BLaER1 treated with 17β-estradiol and CSF1 and Interleukin-3, amounts not matched to agents 10 nM and 100 nM (cell line): Measurements from ENCODE around the gene SMIM33.

ENCODE experiments used
- H3K27ac ChIP-seq, 11 experiments: shearing (Covaris generic); formaldehyde crosslinking; 2 replicates each; pipeline ENCODE4 v1.8.1; 2022
- H3K27me3 ChIP-seq, 11 experiments: shearing (Covaris generic); formaldehyde crosslinking; 2 replicates each; pipeline ENCODE4 v1.8.1; 2022
- H3K36me3 ChIP-seq, 11 experiments: shearing (Covaris generic); formaldehyde crosslinking; 2 replicates each; pipeline ENCODE4 v1.8.1; 2022
- H3K4me1 ChIP-seq, 10 experiments: shearing (Covaris generic); formaldehyde crosslinking; 2 replicates each; pipeline ENCODE4 v1.8.1; 2022
- H3K4me2 ChIP-seq, 11 experiments: shearing (Covaris generic); formaldehyde crosslinking; 2 replicates each; pipeline ENCODE4 v1.8.1; 2022
- H3K4me3 ChIP-seq, 10 experiments: shearing (Covaris generic); formaldehyde crosslinking; 2 replicates each; pipeline ENCODE4 v1.8.1; 2022
- H3K9ac ChIP-seq, 11 experiments: shearing (Covaris generic); formaldehyde crosslinking; 2 replicates each; pipeline ENCODE4 v1.8.1; 2022
- H3K9me3 ChIP-seq, 11 experiments: shearing (Covaris generic); formaldehyde crosslinking; replicated peaks in 1 of 11; 2 replicates each; pipeline ENCODE4 v1.8.1; 2022
- H4K20me1 ChIP-seq, 11 experiments: shearing (Covaris generic); formaldehyde crosslinking; 2 replicates each; pipeline ENCODE4 v1.8.1; 2022
- Cebpa-rat ChIP-seq, 11 experiments: shearing (Covaris generic); IDR thresholded peaks; 2 replicates each; pipeline ENCODE4 v1.8.1; 2022

SMIM33 gene

GRCh38 chr5:139453683-139454567 is 16.9 kb upstream of the SMIM33 start:
- Histone ChIP-seq H3K4me1 (peaks cover 9 to 40% (median 29%) of the 10 kb centered on the region in 10 experiments), H3K27me3 (no peaks in the 10 kb centered on the region), H3K9ac (no peak overlapping the region), H3K4me2 (peak overlapping the region in 8 of 11 experiments; percentile 28 to 60 (median 47); a peak in 15 of 22 replicates), H3K27ac (no peak overlapping the region; a peak in 1 of 22 replicates), H3K4me3 (no peak overlapping the region), H3K36me3 (no peaks in the 10 kb centered on the region), H3K9me3 (no peaks in the 10 kb centered on the region), H4K20me1 (no peaks in the 10 kb centered on the region)
- no peak for TF ChIP-seq Cebpa-rat (IDR thresholded peaks at IDR 0.05)

- no peaks in the 10 kb centered on the region for H3K9me3 ChIP-seq
- H3K4me1 ChIP-seq: peaks cover 15 to 48% (median 37%) of the 10 kb centered on the region in 10 experiments
- no peaks in the 10 kb centered on the region for H4K20me1 ChIP-seq
- H3K4me3 ChIP-seq: no peak overlapping the region
- TF ChIP-seq Cebpa-rat (IDR thresholded peaks at IDR 0.05): no peak
- H3K27me3 ChIP-seq: no peaks in the 10 kb centered on the region
- H3K27ac ChIP-seq: no peak overlapping the region
- no peaks in the 10 kb centered on the region for H3K36me3 ChIP-seq
- H3K4me2 ChIP-seq: peak overlapping the region in 8 of 11 experiments; percentile 28 to 60 (median 47); a peak in 15 of 22 replicates
- H3K9ac ChIP-seq: no peak overlapping the region
Observed at GRCh38 chr5:139454568-139455290, 16.1 kb upstream of the SMIM33 start.

GRCh38 chr5:139456776-139457175 is 14.0 kb upstream of the SMIM33 start:
- Histone ChIP-seq H3K9ac (no peak overlapping the region; a peak in 1 of 22 replicates), H3K4me2 (0 out of 22 replicates have a peak overlapping the region, but pooled peaks of 3 of the 11 experiments have one; percentile 14 to 83 (median 72)), H4K20me1 (no peaks in the 10 kb centered on the region), H3K27me3 (no peaks in the 10 kb centered on the region), H3K27ac (peak overlapping the region in 6 of 11 experiments; percentile 26 to 76 (median 72); a peak in 9 of 22 replicates), H3K36me3 (no peaks in the 10 kb centered on the region), H3K9me3 (no peaks in the 10 kb centered on the region), H3K4me3 (no peak overlapping the region), H3K4me1 (peaks cover 20 to 66% (median 38%) of the 10 kb centered on the region in 10 experiments)
- no peak for TF ChIP-seq Cebpa-rat (IDR thresholded peaks at IDR 0.05)

- no peaks in the 10 kb centered on the region for H4K20me1 ChIP-seq
- peaks cover 25 to 70% (median 40%) of the 10 kb centered on the region in 10 experiments for H3K4me1 ChIP-seq
- no peaks in the 10 kb centered on the region for H3K36me3 ChIP-seq
- peak overlapping the region in 6 of 11 experiments; percentile 63 to 86 (median 80); a peak in 8 of 22 replicates for H3K4me2 ChIP-seq
- no peak overlapping the region for H3K4me3 ChIP-seq
- no peak for TF ChIP-seq Cebpa-rat (IDR thresholded peaks at IDR 0.05)
- H3K9ac ChIP-seq: no peak overlapping the region; a peak in 1 of 22 replicates
- peak overlapping the region in 7 of 11 experiments; percentile 25 to 76 (median 71); a peak in 12 of 22 replicates for H3K27ac ChIP-seq
- no peaks in the 10 kb centered on the region for H3K27me3 ChIP-seq
- no peaks in the 10 kb centered on the region for H3K9me3 ChIP-seq
Observed at GRCh38 chr5:139457241-139457640, 13.6 kb upstream of the SMIM33 start.

GRCh38 chr5:139457653-139458306 is 13.0 kb upstream of the SMIM33 start:
- Histone ChIP-seq H3K4me2 (peak overlapping the region in 10 of 11 experiments; percentile 21 to 86 (median 75); a peak in 16 of 22 replicates), H3K4me1 (peaks cover 28 to 76% (median 42%) of the 10 kb centered on the region in 10 experiments), H4K20me1 (no peaks in the 10 kb centered on the region), H3K36me3 (no peaks in the 10 kb centered on the region), H3K9ac (peak overlapping the region in 3 of 11 experiments; percentile 18 to 58 (median 55); a peak in 2 of 22 replicates), H3K27me3 (no peaks in the 10 kb centered on the region), H3K4me3 (no peak overlapping the region), H3K27ac (peak overlapping the region in 8 of 11 experiments; percentile 21 to 76 (median 69); a peak in 13 of 22 replicates), H3K9me3 (no peaks in the 10 kb centered on the region)
- TF ChIP-seq Cebpa-rat (IDR thresholded peaks at IDR 0.05): no peak

- TF ChIP-seq Cebpa-rat (IDR thresholded peaks at IDR 0.05): no peak
- Histone ChIP-seq H3K9ac (peak overlapping the region in 7 of 11 experiments; percentile 18 to 58 (median 47); a peak in 8 of 22 replicates), H3K36me3 (no peaks in the 10 kb centered on the region), H3K27ac (peak overlapping the region in 9 of 11 experiments; percentile 32 to 76 (median 67); a peak in 15 of 22 replicates), H3K4me2 (peak overlapping the region; percentile 21 to 86 (median 72)), H3K9me3 (no peaks in the 10 kb centered on the region), H3K27me3 (no peaks in the 10 kb centered on the region), H3K4me1 (peaks cover 27 to 74% (median 39%) of the 10 kb centered on the region in 10 experiments), H3K4me3 (no peak overlapping the region), H4K20me1 (no peaks in the 10 kb centered on the region)
Observed at GRCh38 chr5:139458580-139459407, 12.0 kb upstream of the SMIM33 start.

- peak overlapping the region in 2 of 11 experiments; percentile 55 to 58; a peak in 2 of 22 replicates for H3K9ac ChIP-seq
- no peak for TF ChIP-seq Cebpa-rat (IDR thresholded peaks at IDR 0.05)
- peak overlapping the region in 8 of 11 experiments; percentile 32 to 76 (median 69); a peak in 14 of 22 replicates for H3K27ac ChIP-seq
- H4K20me1 ChIP-seq: no peaks in the 10 kb centered on the region
- peaks cover 20 to 67% (median 34%) of the 10 kb centered on the region in 10 experiments for H3K4me1 ChIP-seq
- H3K36me3 ChIP-seq: no peaks in the 10 kb centered on the region
- H3K4me2 ChIP-seq: peak overlapping the region; percentile 21 to 86 (median 72); a peak in 20 of 22 replicates
- H3K9me3 ChIP-seq: no peaks in the 10 kb centered on the region
- H3K27me3 ChIP-seq: no peaks in the 10 kb centered on the region
- H3K4me3 ChIP-seq: no peak overlapping the region
Observed at GRCh38 chr5:139459451-139459934, 11.3 kb upstream of the SMIM33 start.
